ENCODE results near the gene TRIP10. TPM values are rescaled to one million over a fixed set of nuclear protein-coding genes. Genes with fewer than 3 reads are reported as not detected.
"Not testable (repeated sequence)": the region's sequence is repeated elsewhere in the genome, so short reads cannot be mapped to it uniquely, and the experiment has no call there.

TRIP10 gene
- total and polyA plus RNA-seq, 7 experiments from 2014 or later, result 0.74 to 17.4 (median 5.2) TPM

GRCh38 chr19:6706633-6706958, 32.9 kb upstream of the TRIP10 start:
- H3K4me3 ChIP-seq (ENCODE audit: low read length), result no peak overlapping the region
- H3K27me3 Mint-ChIP-seq, result peaks cover 20 to 42% (median 35%) of the 10 kb centered on the region in 5 donors
- H3K4me1 ChIP-seq (ENCODE audit: control insufficient read depth in 2 of 2, insufficient read depth in 2 of 2, low read length in 2 of 2), result no peaks in the 10 kb centered on the region
- peaks cover 0 to 4% (median 0%) of the 10 kb centered on the region in 11 donors for H3K9me3 Mint-ChIP-seq
- ChIA-PET POLR2A (interaction anchor here (0.6 kb wide), 1 partner anchor 142 kb away, joined by 3 read pairs; no protein-coding TSS in a partner anchor), CTCF (no interaction called here)
- no peak overlapping the region for H3K27ac Mint-ChIP-seq
- DNase-seq (no peak), ATAC-seq (no peak)
- H3K36me3 Mint-ChIP-seq, result no peaks in the 10 kb centered on the region
- no peak overlapping the region for H3K4me3 Mint-ChIP-seq
- intact Hi-C loops (cut with micrococcal nuclease), result no loop called here
- no peaks in the 10 kb centered on the region for H3K9me3 ChIP-seq (ENCODE audit: control insufficient read depth in 2 of 3, low read length in 3 of 3)
- H3K27ac ChIP-seq (ENCODE audit: low read depth, low read length), result no peak overlapping the region
- peaks cover 0 to 19% (median 9%) of the 10 kb centered on the region in 7 donors for H3K4me1 Mint-ChIP-seq
- peaks cover 0 to 5% of the 10 kb centered on the region in 2 donors for H3K27me3 ChIP-seq (ENCODE audit: control insufficient read depth in 2 of 2, insufficient read depth in 2 of 2, low read length in 2 of 2)
- no peaks in the 10 kb centered on the region for H3K36me3 ChIP-seq (ENCODE audit: control insufficient read depth in 2 of 3, insufficient read depth in 3 of 3, low read length in 3 of 3)

- Histone ChIP-seq H3K27ac (ENCODE audit: low read depth, low read length) (no peak overlapping the region), H3K4me1 (ENCODE audit: control insufficient read depth in 2 of 2, insufficient read depth in 2 of 2, low read length in 2 of 2) (no peaks in the 10 kb centered on the region), H3K36me3 (ENCODE audit: control insufficient read depth in 2 of 3, insufficient read depth in 3 of 3, low read length in 3 of 3) (no peaks in the 10 kb centered on the region), H3K4me3 (ENCODE audit: low read length) (no peak overlapping the region), H3K9me3 (ENCODE audit: control insufficient read depth in 2 of 3, low read length in 3 of 3) (no peaks in the 10 kb centered on the region), H3K27me3 (ENCODE audit: control insufficient read depth in 2 of 2, insufficient read depth in 2 of 2, low read length in 2 of 2) (peaks cover 0 to 5% of the 10 kb centered on the region in 2 donors)
- DNase-seq (no peak), ATAC-seq (no peak)
- ChIA-PET CTCF (no interaction called here), POLR2A (no interaction called here)
- intact Hi-C loops (cut with micrococcal nuclease), result no loop called here
- Mint-ChIP-seq H3K27me3 (peaks cover 20 to 42% (median 38%) of the 10 kb centered on the region in 5 donors), H3K9me3 (peaks cover 0 to 4% (median 0%) of the 10 kb centered on the region in 11 donors), H3K36me3 (no peaks in the 10 kb centered on the region), H3K27ac (no peak overlapping the region), H3K4me1 (peaks cover 0 to 19% (median 9%) of the 10 kb centered on the region in 7 donors), H3K4me3 (no peak overlapping the region)
Observed at GRCh38 chr19:6707011-6707657, 32.3 kb upstream of the TRIP10 start.

- H3K27ac Mint-ChIP-seq, result no peak overlapping the region
- CTCF ChIA-PET, result no interaction called here
- no peaks in the 10 kb centered on the region for H3K36me3 Mint-ChIP-seq
- H3K36me3 ChIP-seq (ENCODE audit: control insufficient read depth in 2 of 3, insufficient read depth in 3 of 3, low read length in 3 of 3), result no peaks in the 10 kb centered on the region
- H3K27me3 Mint-ChIP-seq, result peaks cover 20 to 42% (median 40%) of the 10 kb centered on the region in 5 donors
- no peak overlapping the region for H3K4me3 Mint-ChIP-seq
- peaks cover 0 to 5% (median 0%) of the 10 kb centered on the region in 11 donors for H3K9me3 Mint-ChIP-seq
- no peaks in the 10 kb centered on the region for H3K4me1 ChIP-seq (ENCODE audit: control insufficient read depth in 2 of 2, insufficient read depth in 2 of 2, low read length in 2 of 2)
- H3K9me3 ChIP-seq (ENCODE audit: control insufficient read depth in 2 of 3, low read length in 3 of 3), result no peaks in the 10 kb centered on the region
- ATAC-seq (no peak), DNase-seq (no peak)
- POLR2A ChIA-PET, result no interaction called here
- H3K4me3 ChIP-seq (ENCODE audit: low read length), result no peak overlapping the region
- intact Hi-C loops (cut with micrococcal nuclease), result no loop called here
- peaks cover 0 to 5% of the 10 kb centered on the region in 2 donors for H3K27me3 ChIP-seq (ENCODE audit: control insufficient read depth in 2 of 2, insufficient read depth in 2 of 2, low read length in 2 of 2)
- peaks cover 0 to 19% (median 9%) of the 10 kb centered on the region in 7 donors for H3K4me1 Mint-ChIP-seq
- no peak overlapping the region for H3K27ac ChIP-seq (ENCODE audit: low read depth, low read length)
Observed at GRCh38 chr19:6707658-6708018, 31.8 kb upstream of the TRIP10 start.

DNA sequence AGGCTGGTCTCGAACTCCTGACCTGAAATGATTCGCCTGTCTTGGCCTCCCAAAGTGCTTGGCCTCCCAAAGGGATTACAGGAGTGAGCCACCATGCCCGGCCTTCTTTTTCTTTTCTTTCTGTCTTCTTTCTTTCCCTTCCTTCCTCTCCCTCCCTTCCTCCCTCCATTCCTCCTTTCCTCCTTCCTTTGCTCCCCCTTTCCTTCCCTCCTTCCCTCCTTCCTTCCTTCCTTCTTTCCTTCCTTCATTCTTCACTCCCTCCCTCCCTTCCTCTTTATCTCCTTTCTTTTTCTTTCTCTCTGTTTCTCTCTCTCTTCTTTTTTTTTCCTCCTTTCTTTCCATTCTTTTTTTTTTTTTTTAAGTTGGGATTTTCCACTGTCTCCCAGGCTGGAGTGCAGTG, 31.1 kb upstream of the TRIP10 start:
- Mint-ChIP-seq H3K4me1 (peaks cover 0 to 19% (median 9%) of the 10 kb centered on the region in 7 donors), H3K27me3 (peaks cover 20 to 43% (median 40%) of the 10 kb centered on the region in 5 donors), H3K36me3 (no peaks in the 10 kb centered on the region), H3K27ac (no peak overlapping the region), H3K9me3 (peaks cover 0 to 6% (median 0%) of the 10 kb centered on the region in 11 donors), H3K4me3 (no peak overlapping the region)
- DNase-seq (no peak), ATAC-seq (no peak)
- ChIA-PET CTCF (no interaction called here), POLR2A (no interaction called here)
- no peak overlapping the region for H3K4me3 ChIP-seq (ENCODE audit: low read length)
- no peaks in the 10 kb centered on the region for H3K4me1 ChIP-seq (ENCODE audit: control insufficient read depth in 2 of 2, insufficient read depth in 2 of 2, low read length in 2 of 2)
- no peaks in the 10 kb centered on the region for H3K9me3 ChIP-seq (ENCODE audit: control insufficient read depth in 2 of 3, low read length in 3 of 3)
- no peaks in the 10 kb centered on the region for H3K36me3 ChIP-seq (ENCODE audit: control insufficient read depth in 2 of 3, insufficient read depth in 3 of 3, low read length in 3 of 3)
- no peak overlapping the region for H3K27ac ChIP-seq (ENCODE audit: low read depth, low read length)
- intact Hi-C loops (cut with micrococcal nuclease), result no loop called here
- peaks cover 0 to 5% of the 10 kb centered on the region in 2 donors for H3K27me3 ChIP-seq (ENCODE audit: control insufficient read depth in 2 of 2, insufficient read depth in 2 of 2, low read length in 2 of 2)

GRCh38 chr19:6708913-6709312, 30.6 kb upstream of the TRIP10 start:
- H3K9me3 ChIP-seq (ENCODE audit: control insufficient read depth in 2 of 3, low read length in 3 of 3); intact Hi-C loops (cut with micrococcal nuclease); H3K36me3 Mint-ChIP-seq; CTCF ChIA-PET; DNase-seq; H3K36me3 ChIP-seq (ENCODE audit: control insufficient read depth in 2 of 3, insufficient read depth in 3 of 3, low read length in 3 of 3); POLR2A ChIA-PET; H3K27me3 ChIP-seq (ENCODE audit: control insufficient read depth in 2 of 2, insufficient read depth in 2 of 2, low read length in 2 of 2); ATAC-seq; H3K4me3 ChIP-seq (ENCODE audit: low read length); H3K27ac Mint-ChIP-seq; H3K4me3 Mint-ChIP-seq; H3K27ac ChIP-seq (ENCODE audit: low read depth, low read length); H3K4me1 ChIP-seq (ENCODE audit: control insufficient read depth in 2 of 2, insufficient read depth in 2 of 2, low read length in 2 of 2); H3K9me3 Mint-ChIP-seq: not testable (repeated sequence)
- peaks cover 20 to 43% (median 40%) of the 10 kb centered on the region in 5 donors for H3K27me3 Mint-ChIP-seq
- peaks cover 0 to 19% (median 9%) of the 10 kb centered on the region in 7 donors for H3K4me1 Mint-ChIP-seq

GRCh38 chr19:6709549-6709948, 29.9 kb upstream of the TRIP10 start:
- Histone ChIP-seq H3K4me3 (ENCODE audit: low read length) (no peak overlapping the region), H3K27ac (ENCODE audit: low read depth, low read length) (no peak overlapping the region), H3K27me3 (ENCODE audit: control insufficient read depth in 2 of 2, insufficient read depth in 2 of 2, low read length in 2 of 2) (peaks cover 0 to 5% of the 10 kb centered on the region in 2 donors), H3K36me3 (ENCODE audit: control insufficient read depth in 2 of 3, insufficient read depth in 3 of 3, low read length in 3 of 3) (no peaks in the 10 kb centered on the region), H3K9me3 (ENCODE audit: control insufficient read depth in 2 of 3, low read length in 3 of 3) (no peaks in the 10 kb centered on the region), H3K4me1 (ENCODE audit: control insufficient read depth in 2 of 2, insufficient read depth in 2 of 2, low read length in 2 of 2) (no peaks in the 10 kb centered on the region)
- POLR2A ChIA-PET, result no interaction called here
- Mint-ChIP-seq H3K4me1 (peaks cover 0 to 19% (median 9%) of the 10 kb centered on the region in 7 donors), H3K27me3 (peaks cover 20 to 43% (median 40%) of the 10 kb centered on the region in 5 donors), H3K27ac (no peak overlapping the region), H3K4me3 (peak overlapping the region in 1 of 10 donors; percentile 75), H3K36me3 (no peaks in the 10 kb centered on the region), H3K9me3 (peaks cover 0 to 6% (median 0%) of the 10 kb centered on the region in 11 donors)
- DNase-seq, result no peak
- ATAC-seq, result no peak
- intact Hi-C loops (cut with micrococcal nuclease), result no loop called here
- CTCF ChIA-PET, result no interaction called here
